DOHH2 (cell line): ENCODE data around the gene PLEKHN1.

ENCODE experiments used
- H3F3A ChIP-seq: fragments of 200-600 bp; sonication (generic), shearing (Covaris generic); 2 replicates; pipeline ENCODE4 v1.6.0; 2016; ENCODE audit warnings: antibody characterized with exemption, mild to moderate bottlenecking; ENCODE audit not compliant: control insufficient read depth, insufficient read depth
- H3K27ac ChIP-seq: fragments of 200-600 bp; sonication (generic); 2 replicates; pipeline ENCODE4 v1.5.1; 2014; ENCODE audit warnings: low read depth, mild to moderate bottlenecking, low read length, moderate library complexity
- H3K27me3 ChIP-seq: fragments of 200-600 bp; sonication (generic); 2 replicates; pipeline ENCODE4 v1.6.1; 2014; ENCODE audit warnings: mild to moderate bottlenecking, low read length, mixed read lengths; ENCODE audit not compliant: control insufficient read depth
- H3K36me3 ChIP-seq: fragments of 200-600 bp; sonication (generic); 2 replicates; pipeline ENCODE4 v1.6.1; 2014; ENCODE audit warnings: mild to moderate bottlenecking, low read length, moderate library complexity, mixed read lengths; ENCODE audit not compliant: control insufficient read depth
- H3K4me1 ChIP-seq: fragments of 200-600 bp; sonication (generic); 2 replicates; pipeline ENCODE4 v1.6.1; 2014; ENCODE audit warnings: mild to moderate bottlenecking, low read length, mixed read lengths; ENCODE audit not compliant: control insufficient read depth
- H3K4me2 ChIP-seq: fragments of 200-600 bp; sonication (generic); 2 replicates; pipeline ENCODE4 v1.6.0; 2014; ENCODE audit warnings: mild to moderate bottlenecking, low read length, moderate library complexity
- H3K4me3 ChIP-seq: fragments of 200-600 bp; sonication (generic); 2 replicates; pipeline ENCODE4 v1.5.1; 2014; ENCODE audit warnings: mild to moderate bottlenecking, low read length, mixed read lengths
- H3K79me2 ChIP-seq: fragments of 200-600 bp; sonication (generic); 2 replicates; pipeline ENCODE4 v1.6.1; 2014; ENCODE audit warnings: mild to moderate bottlenecking, low read length, mixed read lengths; ENCODE audit not compliant: control insufficient read depth
- H3K9me2 ChIP-seq: fragments of 200-600 bp; sonication (generic); replicated peaks from 2 replicates; pipeline ENCODE4 v1.6.1; 2014; ENCODE audit warnings: mild to moderate bottlenecking, low read length, mixed read lengths; ENCODE audit not compliant: control insufficient read depth
- H3K9me3 ChIP-seq: fragments of 200-600 bp; sonication (generic); 2 replicates; pipeline ENCODE4 v1.6.1; 2014; ENCODE audit warnings: antibody characterized with exemption, low read length, mixed read lengths; ENCODE audit not compliant: control insufficient read depth, insufficient read depth
- H4K20me1 ChIP-seq: fragments of 200-600 bp; sonication (generic); 2 replicates; pipeline ENCODE4 v1.6.0; 2014; ENCODE audit warnings: low read depth, mild to moderate bottlenecking, antibody characterized with exemption, low read length, moderate library complexity; ENCODE audit not compliant: control insufficient read depth, insufficient read depth
- EZH2phosphoT487 ChIP-seq: fragments of 200-600 bp; sonication (generic); IDR thresholded peaks from 2 replicates; pipeline ENCODE4 v1.6.1; 2017; ENCODE audit warnings: borderline replicate concordance, mild to moderate bottlenecking, antibody characterized with exemption, low read length, moderate library complexity, mixed read lengths
- TF ChIP-seq, protein P1 (sequence below): fragments of 200-600 bp; sonication (generic); IDR thresholded peaks from one replicate; pipeline ENCODE4 v1.5.1; 2014; ENCODE audit warnings: antibody characterized with exemption, mild to moderate bottlenecking, low read depth, low read length; ENCODE audit not compliant: poor library complexity, severe bottlenecking

Gene PLEKHN1

DNA sequence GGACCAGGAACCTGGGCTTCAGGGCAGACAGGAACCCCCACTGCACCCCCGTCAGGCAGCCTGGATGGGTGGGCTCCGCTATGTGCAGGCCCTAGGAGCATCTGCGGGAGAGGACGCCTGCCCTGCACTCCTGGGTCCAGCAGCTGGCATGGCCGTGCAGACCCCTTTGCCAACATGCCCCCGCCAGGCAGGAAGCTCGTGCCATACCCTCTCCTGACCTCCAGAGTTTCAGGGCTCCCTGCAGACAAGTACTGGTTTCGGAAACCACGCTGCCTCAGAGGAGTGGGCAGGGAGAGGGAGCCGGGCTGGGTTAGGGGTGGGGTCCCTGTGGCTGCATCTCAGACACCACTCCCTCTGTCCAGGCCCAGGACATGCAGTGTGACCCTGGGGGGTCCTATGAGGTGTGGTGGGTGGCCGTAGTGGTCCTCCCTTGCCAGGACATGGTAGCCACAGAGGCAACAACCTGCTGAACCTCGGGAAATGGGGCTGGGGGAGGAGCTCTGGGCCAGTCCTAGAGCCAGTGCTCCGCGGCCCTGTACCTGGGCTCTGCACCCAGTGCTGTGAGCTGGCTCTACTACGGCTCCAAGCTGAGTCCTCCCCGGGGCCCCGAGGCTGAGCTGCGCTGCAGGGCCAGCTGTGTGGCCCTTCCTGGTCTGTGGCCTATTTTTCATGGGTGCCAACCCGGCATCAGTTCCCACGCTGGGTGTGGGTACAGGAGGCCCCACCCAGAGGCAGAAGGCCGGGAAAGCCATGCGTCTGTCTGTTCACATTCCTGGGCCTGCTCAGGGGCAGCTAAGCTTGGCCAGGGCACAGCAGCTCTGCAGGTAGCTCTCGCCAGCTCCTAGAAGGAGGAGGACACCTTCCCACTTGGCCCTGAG, 1.4 kb downstream of the PLEKHN1 start:
- H3K27me3 ChIP-seq: 0 out of 2 replicates have a peak, but pooled peaks cover 4% of the 10 kb centered on the region
- no peaks in the 10 kb centered on the region for H4K20me1 ChIP-seq
- H3K79me2 ChIP-seq: no peaks in the 10 kb centered on the region
- no peaks in the 10 kb centered on the region for H3K9me2 ChIP-seq
- H3K4me1 ChIP-seq: peaks cover 10% of the 10 kb centered on the region
- H3K36me3 ChIP-seq: no peaks in the 10 kb centered on the region
- no peak overlapping the region for H3K4me3 ChIP-seq
- TF ChIP-seq, protein P1, sequence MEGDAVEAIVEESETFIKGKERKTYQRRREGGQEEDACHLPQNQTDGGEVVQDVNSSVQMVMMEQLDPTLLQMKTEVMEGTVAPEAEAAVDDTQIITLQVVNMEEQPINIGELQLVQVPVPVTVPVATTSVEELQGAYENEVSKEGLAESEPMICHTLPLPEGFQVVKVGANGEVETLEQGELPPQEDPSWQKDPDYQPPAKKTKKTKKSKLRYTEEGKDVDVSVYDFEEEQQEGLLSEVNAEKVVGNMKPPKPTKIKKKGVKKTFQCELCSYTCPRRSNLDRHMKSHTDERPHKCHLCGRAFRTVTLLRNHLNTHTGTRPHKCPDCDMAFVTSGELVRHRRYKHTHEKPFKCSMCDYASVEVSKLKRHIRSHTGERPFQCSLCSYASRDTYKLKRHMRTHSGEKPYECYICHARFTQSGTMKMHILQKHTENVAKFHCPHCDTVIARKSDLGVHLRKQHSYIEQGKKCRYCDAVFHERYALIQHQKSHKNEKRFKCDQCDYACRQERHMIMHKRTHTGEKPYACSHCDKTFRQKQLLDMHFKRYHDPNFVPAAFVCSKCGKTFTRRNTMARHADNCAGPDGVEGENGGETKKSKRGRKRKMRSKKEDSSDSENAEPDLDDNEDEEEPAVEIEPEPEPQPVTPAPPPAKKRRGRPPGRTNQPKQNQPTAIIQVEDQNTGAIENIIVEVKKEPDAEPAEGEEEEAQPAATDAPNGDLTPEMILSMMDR: no peak
- TF ChIP-seq EZH2phosphoT487: no peak
- no peak overlapping the region for H3K4me2 ChIP-seq
- no peak overlapping the region for H3K27ac ChIP-seq
- H3K9me3 ChIP-seq: no peaks in the 10 kb centered on the region; the same call in 1 of the 2 replicates
- no peaks in the 10 kb centered on the region; the same call in 1 of the 2 replicates for H3F3A ChIP-seq

DNA sequence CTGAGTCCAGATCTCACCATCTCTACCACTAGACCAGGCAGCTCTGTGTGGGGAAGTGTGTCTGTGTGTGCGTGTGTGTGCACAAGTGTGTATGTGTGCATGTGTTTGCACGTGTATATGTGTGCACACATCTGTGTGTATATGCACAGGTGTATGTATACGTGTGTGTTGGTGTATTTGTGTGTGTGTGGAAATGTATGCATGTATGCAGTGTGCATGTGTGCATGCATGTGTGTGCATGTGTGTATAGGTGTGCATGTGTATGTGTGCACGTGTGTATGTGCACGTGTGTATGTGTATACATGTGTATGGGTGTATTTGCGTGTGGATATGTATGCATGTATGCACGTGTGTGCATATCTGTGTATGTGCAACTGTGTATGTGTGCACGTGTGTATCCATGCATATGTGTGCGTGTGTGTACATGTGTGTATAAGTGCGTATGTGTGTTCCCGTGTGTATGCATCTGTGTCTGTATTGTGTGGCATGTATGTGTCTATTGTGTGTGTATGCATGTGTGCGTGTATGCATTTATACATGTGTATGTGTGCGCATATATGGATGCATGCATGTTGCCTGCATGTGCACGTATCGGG, 3.1 kb downstream of the PLEKHN1 start:
- Histone ChIP-seq H3F3A (no peaks in the 10 kb centered on the region; the same call in 1 of the 2 replicates), H3K4me2 (no peak overlapping the region), H3K27me3 (0 out of 2 replicates have a peak, but pooled peaks cover 4% of the 10 kb centered on the region), H3K4me3 (no peak overlapping the region), H3K4me1 (peaks cover 10% of the 10 kb centered on the region), H4K20me1 (no peaks in the 10 kb centered on the region), H3K9me3 (no peaks in the 10 kb centered on the region; the same call in 1 of the 2 replicates), H3K36me3 (no peaks in the 10 kb centered on the region), H3K79me2 (no peaks in the 10 kb centered on the region), H3K9me2 (no peaks in the 10 kb centered on the region), H3K27ac (no peak overlapping the region)
- no peak for TF ChIP-seq EZH2phosphoT487
- TF ChIP-seq, protein P1: no peak

DNA sequence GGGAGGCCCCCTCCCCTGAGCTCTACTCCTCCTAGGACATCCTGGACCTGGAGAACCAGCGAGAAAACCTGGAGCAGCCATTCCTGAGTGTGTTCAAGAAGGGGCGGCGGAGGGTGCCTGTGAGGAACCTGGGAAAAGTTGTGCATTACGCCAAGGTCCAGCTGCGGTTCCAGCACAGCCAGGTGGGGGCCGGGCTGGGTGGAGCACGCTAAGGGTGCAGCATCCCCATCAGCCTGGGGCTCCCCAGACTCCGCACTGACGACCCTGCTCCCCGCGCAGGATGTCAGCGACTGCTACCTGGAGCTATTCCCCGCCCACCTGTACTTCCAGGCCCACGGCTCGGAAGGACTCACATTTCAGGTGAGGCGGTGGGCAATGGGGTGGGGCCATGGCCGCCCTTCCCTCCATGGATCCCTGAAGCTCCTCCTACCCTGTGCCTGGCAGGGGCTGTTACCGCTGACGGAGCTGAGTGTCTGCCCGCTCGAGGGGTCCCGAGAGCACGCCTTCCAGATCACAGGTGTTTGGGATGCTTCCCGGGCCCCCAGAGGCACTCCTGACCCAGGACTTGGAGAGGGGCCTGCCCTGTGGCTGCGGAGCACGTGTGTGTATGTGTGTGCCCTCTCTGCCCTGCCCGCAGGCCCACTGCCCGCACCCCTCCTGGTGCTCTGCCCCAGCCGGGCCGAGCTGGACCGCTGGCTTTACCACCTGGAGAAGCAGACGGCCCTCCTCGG, 4.1 kb downstream of the PLEKHN1 start:
- no peaks in the 10 kb centered on the region; the same call in 1 of the 2 replicates for H3F3A ChIP-seq
- H4K20me1 ChIP-seq: no peaks in the 10 kb centered on the region
- peaks cover 10% of the 10 kb centered on the region for H3K4me1 ChIP-seq
- no peak overlapping the region for H3K4me3 ChIP-seq
- H3K79me2 ChIP-seq: no peaks in the 10 kb centered on the region
- H3K9me2 ChIP-seq: no peaks in the 10 kb centered on the region
- no peaks in the 10 kb centered on the region; the same call in 1 of the 2 replicates for H3K9me3 ChIP-seq
- H3K4me2 ChIP-seq: no peak overlapping the region
- H3K27me3 ChIP-seq: 0 out of 2 replicates have a peak, but pooled peaks cover 4% of the 10 kb centered on the region
- no peak for TF ChIP-seq EZH2phosphoT487
- TF ChIP-seq, protein P1: no peak
- no peaks in the 10 kb centered on the region for H3K36me3 ChIP-seq
- H3K27ac ChIP-seq: no peak overlapping the region
